ENCODE measurements around the gene MYH4. TPM values are rescaled to one million over a fixed set of nuclear protein-coding genes. Genes with fewer than 3 reads are reported as not detected.

Gene MYH4
- polyA plus RNA-seq, 2 of the 4 experiments (the other 2 are of a cell fraction): not detected

DNA sequence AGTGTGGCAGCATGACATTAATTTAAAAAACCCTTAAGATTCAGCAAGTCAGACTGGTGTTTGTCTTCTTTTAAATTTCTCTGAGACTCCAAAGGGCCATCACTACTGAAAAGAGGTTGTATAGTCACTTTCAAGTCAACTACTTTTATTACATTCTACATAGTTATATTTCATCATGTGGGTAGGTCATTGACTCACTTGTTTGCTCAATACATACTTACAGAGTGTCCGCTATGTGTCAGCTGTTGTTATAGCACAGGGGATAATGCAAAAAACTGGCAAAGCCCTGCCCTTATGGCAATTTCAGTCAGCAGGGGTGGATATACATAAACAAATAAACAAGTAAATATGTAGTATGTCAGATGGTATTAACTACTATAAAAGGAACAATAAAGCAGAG, 2.5 kb upstream of the MYH4 start:
- Histone ChIP-seq H3K4me2 (no peak overlapping the region), H3K4me3 (no peak overlapping the region), H3K4me1 (no peaks in the 10 kb centered on the region), H3K9me3 (no peaks in the 10 kb centered on the region), H3K27ac (no peak overlapping the region)
- ChIA-PET CTCF (no interaction called here), POLR2A (no interaction called here)
- FAIRE-seq (peak; percentile 18), DNase-seq (ENCODE audit: low read depth in 1 of 2, low spot score in 1 of 2) (no peak), ATAC-seq (peak in 1 of 2 experiments; percentile 81; a peak in 3 of 6 replicates)
- TF ChIP-seq CHD2 (IDR thresholded peaks at IDR 0.05; ENCODE audit: low read length, partially characterized antibody) (no peak), MAZ (IDR thresholded peaks at IDR 0.05; ENCODE audit: borderline replicate concordance, low read depth, low read length) (no peak), SREBF2 (IDR thresholded peaks at IDR 0.05) (no peak), FOXS1 (CRISPR knock-in tag; IDR thresholded peaks at IDR 0.05) (no peak), JUN (IDR thresholded peaks at IDR 0.05) (no peak), ZSCAN20 (CRISPR knock-in tag; IDR thresholded peaks at IDR 0.05) (no peak), RNF2 (IDR thresholded peaks at IDR 0.05; ENCODE audit: borderline replicate concordance, low read depth) (no peak), HOXB13 (CRISPR knock-in tag; IDR thresholded peaks at IDR 0.05; ENCODE audit: low read depth) (no peak), CBX2 (IDR thresholded peaks at IDR 0.05; ENCODE audit: borderline replicate concordance, low read depth) (no peak), MAFK (IDR thresholded peaks at IDR 0.05; ENCODE audit: partially characterized antibody) (no peak), EHF (CRISPR knock-in tag; IDR thresholded peaks at IDR 0.05) (no peak), NR3C1 (IDR thresholded peaks at IDR 0.05) (no peak), POLR2AphosphoS2 (conservative IDR thresholded peaks at IDR 0.05; ENCODE audit: low read length) (no peak), NPAS2 (CRISPR knock-in tag; IDR thresholded peaks at IDR 0.05; ENCODE audit: borderline replicate concordance) (no peak), USF2 (IDR thresholded peaks at IDR 0.05) (no peak), ESRRA (IDR thresholded peaks at IDR 0.05; ENCODE audit: borderline replicate concordance, low read length) (no peak), TP53 (CRISPR knock-in tag; IDR thresholded peaks at IDR 0.05) (no peak), FOSL2 (IDR thresholded peaks at IDR 0.05) (no peak), FOSL2 (CRISPR knock-in tag; IDR thresholded peaks at IDR 0.05) (no peak)
- TF ChIP-seq, protein P1, sequence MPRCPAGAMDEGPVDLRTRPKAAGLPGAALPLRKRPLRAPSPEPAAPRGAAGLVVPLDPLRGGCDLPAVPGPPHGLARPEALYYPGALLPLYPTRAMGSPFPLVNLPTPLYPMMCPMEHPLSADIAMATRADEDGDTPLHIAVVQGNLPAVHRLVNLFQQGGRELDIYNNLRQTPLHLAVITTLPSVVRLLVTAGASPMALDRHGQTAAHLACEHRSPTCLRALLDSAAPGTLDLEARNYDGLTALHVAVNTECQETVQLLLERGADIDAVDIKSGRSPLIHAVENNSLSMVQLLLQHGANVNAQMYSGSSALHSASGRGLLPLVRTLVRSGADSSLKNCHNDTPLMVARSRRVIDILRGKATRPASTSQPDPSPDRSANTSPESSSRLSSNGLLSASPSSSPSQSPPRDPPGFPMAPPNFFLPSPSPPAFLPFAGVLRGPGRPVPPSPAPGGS (IDR thresholded peaks at IDR 0.05): no peak
- 25% methylated on average over 1 of the region's 1 CpG for WGBS (ENCODE audit: missing lambda C conversion rate)

DNA sequence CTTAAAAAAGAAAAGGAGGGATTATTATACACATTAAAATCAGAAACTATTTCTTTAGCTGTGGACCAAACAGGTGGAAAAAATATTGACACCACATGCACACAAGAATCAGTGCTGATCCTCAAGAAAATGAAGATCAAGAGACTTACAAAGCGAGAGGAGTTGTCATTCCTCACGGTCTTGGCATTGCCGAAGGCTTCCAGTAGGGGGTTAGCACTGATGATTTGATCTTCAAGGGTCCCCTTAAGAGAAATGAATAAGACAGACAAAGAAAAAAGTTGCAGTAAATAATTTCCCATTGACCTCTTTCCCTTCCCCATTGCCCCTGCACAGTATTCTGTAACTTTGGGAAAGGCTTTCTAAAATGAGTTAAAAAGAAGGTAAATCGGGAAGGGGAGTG, 6.0 kb downstream of the MYH4 start:
- ChIA-PET CTCF (interaction anchor here (1.0 to 1.3 kb wide), 2 partner anchors 135 to 153 kb away, joined by 3 to 5 read pairs; no protein-coding TSS in a partner anchor), POLR2A (no interaction called here)
- no peak for TF ChIP-seq CBX8 (IDR thresholded peaks at IDR 0.05)
- no peak for TF ChIP-seq RCOR1 (IDR thresholded peaks at IDR 0.05; ENCODE audit: low read depth, low read length)
- TF ChIP-seq HOXA7 (CRISPR knock-in tag; IDR thresholded peaks at IDR 0.05): no peak
- TF ChIP-seq, protein P2, sequence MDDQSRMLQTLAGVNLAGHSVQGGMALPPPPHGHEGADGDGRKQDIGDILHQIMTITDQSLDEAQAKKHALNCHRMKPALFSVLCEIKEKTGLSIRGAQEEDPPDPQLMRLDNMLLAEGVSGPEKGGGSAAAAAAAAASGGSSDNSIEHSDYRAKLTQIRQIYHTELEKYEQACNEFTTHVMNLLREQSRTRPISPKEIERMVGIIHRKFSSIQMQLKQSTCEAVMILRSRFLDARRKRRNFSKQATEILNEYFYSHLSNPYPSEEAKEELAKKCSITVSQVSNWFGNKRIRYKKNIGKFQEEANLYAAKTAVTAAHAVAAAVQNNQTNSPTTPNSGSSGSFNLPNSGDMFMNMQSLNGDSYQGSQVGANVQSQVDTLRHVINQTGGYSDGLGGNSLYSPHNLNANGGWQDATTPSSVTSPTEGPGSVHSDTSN (IDR thresholded peaks at IDR 0.05): no peak
- no peak for TF ChIP-seq ESRRA (IDR thresholded peaks at IDR 0.05; ENCODE audit: borderline replicate concordance, low read length)
- TF ChIP-seq HDAC2 (IDR thresholded peaks at IDR 0.05): no peak
- TF ChIP-seq, protein P3, sequence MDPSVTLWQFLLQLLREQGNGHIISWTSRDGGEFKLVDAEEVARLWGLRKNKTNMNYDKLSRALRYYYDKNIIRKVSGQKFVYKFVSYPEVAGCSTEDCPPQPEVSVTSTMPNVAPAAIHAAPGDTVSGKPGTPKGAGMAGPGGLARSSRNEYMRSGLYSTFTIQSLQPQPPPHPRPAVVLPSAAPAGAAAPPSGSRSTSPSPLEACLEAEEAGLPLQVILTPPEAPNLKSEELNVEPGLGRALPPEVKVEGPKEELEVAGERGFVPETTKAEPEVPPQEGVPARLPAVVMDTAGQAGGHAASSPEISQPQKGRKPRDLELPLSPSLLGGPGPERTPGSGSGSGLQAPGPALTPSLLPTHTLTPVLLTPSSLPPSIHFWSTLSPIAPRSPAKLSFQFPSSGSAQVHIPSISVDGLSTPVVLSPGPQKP (IDR thresholded peaks at IDR 0.05; ENCODE audit: low read depth, low read length): no peak
- TF ChIP-seq, protein P1 (IDR thresholded peaks at IDR 0.05): no peak
- TF ChIP-seq NPAS2 (CRISPR knock-in tag; IDR thresholded peaks at IDR 0.05; ENCODE audit: borderline replicate concordance): no peak
- TF ChIP-seq CBX2 (IDR thresholded peaks at IDR 0.05; ENCODE audit: borderline replicate concordance, low read depth): no peak
- TF ChIP-seq E2F6 (IDR thresholded peaks at IDR 0.05; ENCODE audit: borderline replicate concordance, low read depth): no peak
- TF ChIP-seq JUN (IDR thresholded peaks at IDR 0.05): no peak
- TF ChIP-seq TFCP2L1 (CRISPR knock-in tag; IDR thresholded peaks at IDR 0.05): no peak
- TF ChIP-seq USF2 (IDR thresholded peaks at IDR 0.05): no peak
- no peak for TF ChIP-seq MYC (IDR thresholded peaks at IDR 0.05; ENCODE audit: borderline replicate concordance, low read length)
- no peak for TF ChIP-seq SREBF2 (IDR thresholded peaks at IDR 0.05)
- no peak for TF ChIP-seq KDM1A (IDR thresholded peaks at IDR 0.05; ENCODE audit: low read depth)
- ATAC-seq: peak in 1 of 2 experiments; percentile 47; a peak in 1 of 6 replicates
- H3K4me2 ChIP-seq: no peak overlapping the region
- no peak for FAIRE-seq
- H3K4me3 ChIP-seq: no peak overlapping the region
- no peaks in the 10 kb centered on the region for H3K4me1 ChIP-seq
- H3K27ac ChIP-seq: no peak overlapping the region
- under 1% methylated on average over 4 of the region's 4 CpGs for WGBS (ENCODE audit: missing lambda C conversion rate)
- no peak for DNase-seq (ENCODE audit: low read depth in 1 of 2, low spot score in 1 of 2)
- H3K9me3 ChIP-seq: no peaks in the 10 kb centered on the region
